22Rv1 (cell line): ENCODE results near the gene RBKS.

Experiments
- ZFX ChIP-seq: fragments of 450-650 bp; IDR thresholded peaks from 2 replicates; pipeline ENCODE4 v1.6.1; 2017; ENCODE audit warnings: antibody characterized with exemption, borderline replicate concordance
- TF ChIP-seq, protein P1 (sequence below): fragments of 450-650 bp; IDR thresholded peaks from 2 replicates; pipeline ENCODE4 v1.5.1; 2017; ENCODE audit warnings: mild to moderate bottlenecking

DNA sequence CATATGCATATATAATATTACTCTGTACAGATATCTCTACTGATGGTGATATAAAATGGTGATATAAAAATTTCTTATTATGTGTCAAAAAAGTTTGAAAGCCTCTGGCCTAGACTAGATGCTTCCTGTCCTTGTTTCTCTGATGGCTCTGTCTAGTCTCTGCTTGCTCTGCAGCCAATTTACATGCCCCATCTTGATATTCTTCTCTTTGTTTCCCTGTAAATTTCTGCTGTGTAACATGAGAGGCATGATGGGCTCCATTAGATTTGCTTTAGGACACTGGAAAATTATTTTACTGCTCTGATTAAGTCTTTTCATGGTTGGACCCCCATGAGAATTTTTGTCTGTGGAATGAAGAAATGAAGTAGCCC lies 24.6 kb upstream of the RBKS start:
- TF ChIP-seq, protein P1, sequence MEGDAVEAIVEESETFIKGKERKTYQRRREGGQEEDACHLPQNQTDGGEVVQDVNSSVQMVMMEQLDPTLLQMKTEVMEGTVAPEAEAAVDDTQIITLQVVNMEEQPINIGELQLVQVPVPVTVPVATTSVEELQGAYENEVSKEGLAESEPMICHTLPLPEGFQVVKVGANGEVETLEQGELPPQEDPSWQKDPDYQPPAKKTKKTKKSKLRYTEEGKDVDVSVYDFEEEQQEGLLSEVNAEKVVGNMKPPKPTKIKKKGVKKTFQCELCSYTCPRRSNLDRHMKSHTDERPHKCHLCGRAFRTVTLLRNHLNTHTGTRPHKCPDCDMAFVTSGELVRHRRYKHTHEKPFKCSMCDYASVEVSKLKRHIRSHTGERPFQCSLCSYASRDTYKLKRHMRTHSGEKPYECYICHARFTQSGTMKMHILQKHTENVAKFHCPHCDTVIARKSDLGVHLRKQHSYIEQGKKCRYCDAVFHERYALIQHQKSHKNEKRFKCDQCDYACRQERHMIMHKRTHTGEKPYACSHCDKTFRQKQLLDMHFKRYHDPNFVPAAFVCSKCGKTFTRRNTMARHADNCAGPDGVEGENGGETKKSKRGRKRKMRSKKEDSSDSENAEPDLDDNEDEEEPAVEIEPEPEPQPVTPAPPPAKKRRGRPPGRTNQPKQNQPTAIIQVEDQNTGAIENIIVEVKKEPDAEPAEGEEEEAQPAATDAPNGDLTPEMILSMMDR, result no peak
- TF ChIP-seq ZFX, result no peak
